ENCODE results near the gene GPATCH1.
"Not testable (repeated sequence)": the region's sequence is repeated elsewhere in the genome, so short reads cannot be mapped to it uniquely, and the experiment has no call there.

The GPATCH1 gene

GRCh38 chr19:33040994-33041827, 39.8 kb upstream of the GPATCH1 start:
- in situ Hi-C loops (cut with MboI; ENCODE audit: low sequenced_read_pairs, unreplicated experiment): no loop called here
- no peak for TF ChIP-seq CTCF (IDR thresholded peaks at IDR 0.05; ENCODE audit: borderline replicate concordance, control extremely low read depth, extremely low read depth, insufficient read depth, missing control alignments)
- no peak for DNase-seq (ENCODE audit: low spot score)

DNA sequence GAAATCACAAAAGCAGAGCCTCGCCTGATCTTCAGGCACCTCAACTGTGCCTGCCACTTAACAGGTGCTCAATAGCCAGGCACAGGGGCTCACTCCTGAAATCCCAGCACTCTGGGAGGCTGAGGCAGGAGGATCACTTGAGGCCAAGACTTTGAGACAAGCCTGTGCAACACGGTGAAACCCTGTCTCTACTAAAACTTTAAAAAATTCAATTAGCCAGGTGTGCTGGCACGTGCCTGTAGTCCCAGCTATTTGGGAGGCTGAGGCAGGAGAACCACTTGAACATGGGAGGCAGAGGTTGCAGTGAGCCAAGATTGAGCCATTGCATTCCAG, 39.2 kb upstream of the GPATCH1 start:
- in situ Hi-C loops (cut with MboI; ENCODE audit: low sequenced_read_pairs, unreplicated experiment); DNase-seq (ENCODE audit: low spot score): not testable (repeated sequence)

- no peak for DNase-seq (ENCODE audit: low spot score)
- no peak for TF ChIP-seq CTCF (IDR thresholded peaks at IDR 0.05; ENCODE audit: borderline replicate concordance, control extremely low read depth, extremely low read depth, insufficient read depth, missing control alignments)
- in situ Hi-C loops (cut with MboI; ENCODE audit: low sequenced_read_pairs, unreplicated experiment): no loop called here
These were observed 33.6 kb upstream of the GPATCH1 start for GRCh38 chr19:33047422-33047821.

DNA sequence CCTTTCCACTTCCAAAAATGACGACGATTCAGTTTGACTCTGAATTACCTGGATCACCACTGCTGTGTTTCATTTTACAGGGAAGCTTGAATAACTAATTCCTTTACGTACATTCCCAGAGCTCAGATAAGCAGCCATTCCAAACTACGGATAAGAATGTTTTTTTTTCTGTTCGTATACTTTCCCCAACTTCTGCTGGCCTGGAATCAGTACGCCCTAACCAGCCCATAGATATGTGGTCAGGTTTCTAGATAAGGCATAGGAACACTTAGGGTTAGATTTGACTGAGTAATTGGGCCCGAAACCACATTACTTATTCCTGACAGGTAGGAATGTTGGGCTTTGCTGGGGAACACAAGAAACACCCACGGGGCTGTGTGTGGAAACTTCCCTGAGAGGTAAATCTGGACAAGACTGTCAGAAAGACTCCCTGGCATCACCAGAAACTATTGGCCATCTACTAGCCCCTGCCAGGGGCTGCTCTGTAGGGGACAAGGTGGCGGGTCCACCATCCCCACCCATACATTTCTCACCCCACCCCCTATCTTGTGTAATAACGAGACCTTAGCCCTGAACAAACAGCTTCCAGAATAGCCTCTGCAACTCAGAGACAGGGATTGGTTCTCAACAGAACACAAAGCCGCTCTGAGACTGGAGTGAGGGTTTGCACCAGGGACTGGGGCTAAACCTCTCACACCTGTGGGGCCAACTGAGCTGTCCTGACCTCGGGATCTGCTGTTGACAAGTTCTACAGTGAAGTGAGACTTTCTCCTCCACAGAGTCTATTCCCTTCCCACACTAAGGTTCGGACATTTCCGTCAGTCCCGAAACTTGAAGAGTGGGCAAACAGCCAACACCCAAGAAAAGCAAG, 31.9 kb upstream of the GPATCH1 start:
- in situ Hi-C loops (cut with MboI; ENCODE audit: low sequenced_read_pairs, unreplicated experiment): no loop called here
- no peak for TF ChIP-seq CTCF (IDR thresholded peaks at IDR 0.05; ENCODE audit: borderline replicate concordance, control extremely low read depth, extremely low read depth, insufficient read depth, missing control alignments)
- no peak for DNase-seq (ENCODE audit: low spot score)

DNA sequence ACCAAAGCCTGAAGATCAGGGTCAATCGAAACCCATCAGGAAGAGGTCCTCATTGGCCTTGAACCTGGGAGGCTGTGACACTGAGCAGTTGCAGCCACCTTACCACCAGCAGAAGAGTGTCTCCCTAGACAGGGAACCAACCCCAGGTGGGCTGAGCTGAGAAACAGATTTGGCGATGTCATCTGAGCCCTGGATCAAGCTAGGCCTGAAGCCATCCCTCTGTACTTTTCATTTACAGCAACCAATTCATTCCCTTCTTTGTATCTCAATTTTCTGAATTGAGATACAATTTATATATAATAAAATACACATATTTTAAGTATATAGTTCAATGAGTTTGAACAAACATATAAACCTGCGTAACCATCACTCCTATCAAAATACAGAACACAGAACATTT, 30.9 kb upstream of the GPATCH1 start:
- in situ Hi-C loops (cut with MboI; ENCODE audit: low sequenced_read_pairs, unreplicated experiment): no loop called here
- DNase-seq (ENCODE audit: low spot score): no peak
- TF ChIP-seq CTCF (IDR thresholded peaks at IDR 0.05; ENCODE audit: borderline replicate concordance, control extremely low read depth, extremely low read depth, insufficient read depth, missing control alignments): no peak

DNA sequence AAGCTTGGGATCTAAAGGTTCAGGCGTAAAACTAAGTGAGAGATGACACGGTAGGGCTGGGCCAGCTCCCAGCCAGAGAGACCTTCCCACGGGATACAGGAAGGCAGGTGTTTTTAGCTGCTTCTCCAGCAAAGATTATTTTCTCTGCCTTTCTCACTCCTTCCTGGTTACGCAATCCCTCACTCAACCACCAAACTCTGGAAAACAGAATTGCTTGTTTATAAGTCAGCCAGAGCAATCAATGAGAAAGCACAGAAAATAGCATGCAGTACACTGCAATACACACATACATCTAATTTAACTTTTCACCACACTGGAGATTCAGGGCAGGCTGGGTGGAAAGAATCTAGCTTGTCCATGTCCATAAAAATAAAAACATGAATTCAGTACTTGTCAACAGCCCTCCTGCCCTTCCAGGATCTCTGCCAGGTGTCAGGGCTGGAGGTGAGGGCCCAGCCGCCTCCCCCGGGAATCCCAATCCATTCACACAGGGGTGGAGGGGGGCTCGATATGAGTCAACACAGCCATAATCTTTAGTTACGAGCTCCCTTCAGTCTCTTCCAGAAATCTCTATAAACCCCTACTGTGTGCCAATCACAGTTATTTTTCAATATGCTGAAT, 28.5 kb upstream of the GPATCH1 start:
- in situ Hi-C loops (cut with MboI; ENCODE audit: low sequenced_read_pairs, unreplicated experiment): no loop called here
- DNase-seq (ENCODE audit: low spot score): no peak
- TF ChIP-seq CTCF (IDR thresholded peaks at IDR 0.05; ENCODE audit: borderline replicate concordance, control extremely low read depth, extremely low read depth, insufficient read depth, missing control alignments): no peak

Measured in GM13976 (cell line).